ENCODE results near the gene DBH.

The DBH gene

GRCh38 chr9:133700819-133701320, 64.7 kb downstream of the DBH start:
- H3K27me3 ChIP-seq (ENCODE audit: insufficient read depth, poor library complexity, severe bottlenecking) = peaks cover 35% of the 10 kb centered on the region
- no peak for DNase-seq (ENCODE audit: low read depth in 1 of 2, low spot score in 1 of 2)

DNA sequence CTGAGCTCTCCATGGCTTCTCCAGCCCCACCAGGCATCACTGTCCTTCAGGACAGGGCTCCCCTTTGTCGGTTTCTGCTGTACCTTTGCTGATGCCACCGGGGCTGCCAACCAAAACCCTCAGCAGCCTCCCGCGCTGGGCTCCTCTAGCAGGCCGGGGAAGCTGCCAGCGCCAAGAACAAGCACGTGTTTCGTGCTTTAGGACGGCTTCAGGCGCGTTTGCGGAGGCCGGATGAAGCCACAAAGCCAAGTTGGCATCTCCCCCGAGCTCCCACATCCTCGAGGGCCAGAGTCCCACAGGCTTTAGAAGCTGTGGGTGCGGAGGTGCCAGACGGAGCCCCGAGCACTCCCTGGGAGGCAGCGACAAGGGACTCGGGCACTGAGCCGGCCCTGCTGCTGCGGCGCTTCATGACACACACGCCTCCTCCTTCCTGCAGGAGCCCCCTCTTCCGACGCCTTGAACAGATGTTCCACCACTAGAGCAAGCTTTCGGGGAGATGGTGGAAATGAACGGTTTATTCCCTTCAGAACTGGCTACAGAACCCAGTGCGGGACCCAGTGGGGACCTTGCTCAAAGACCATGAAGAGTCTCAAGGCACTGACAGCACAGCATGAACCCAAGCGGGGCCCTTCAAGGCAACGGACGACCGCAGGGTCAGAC, 65.3 kb downstream of the DBH start:
- Histone ChIP-seq H3K4me3 (replicated peaks; ENCODE audit: insufficient read depth, low read length) (no peak overlapping the region), H3K27ac (replicated peaks) (no peak overlapping the region), H3K27me3 (ENCODE audit: insufficient read depth, poor library complexity, severe bottlenecking) (peaks cover 35% of the 10 kb centered on the region)
- no peak for DNase-seq (ENCODE audit: low read depth in 1 of 2, low spot score in 1 of 2)
- TF ChIP-seq SPI1 (IDR thresholded peaks at IDR 0.05; ENCODE audit: borderline replicate concordance, low read depth) (no peak), REST (IDR thresholded peaks at IDR 0.05; ENCODE audit: insufficient replicate concordance, low read depth) (no peak), GABPA (IDR thresholded peaks at IDR 0.05; ENCODE audit: low read depth) (no peak)

More at GRCh38 chr9:133700819-133701320, 64.7 kb downstream of the DBH start:
- no peak overlapping the region for H3K27ac ChIP-seq (replicated peaks)
- no peak overlapping the region for H3K4me3 ChIP-seq (replicated peaks; ENCODE audit: insufficient read depth, low read length)
- TF ChIP-seq POLR2AphosphoS5 (IDR thresholded peaks at IDR 0.05; ENCODE audit: low read depth) (no peak), SPI1 (IDR thresholded peaks at IDR 0.05; ENCODE audit: borderline replicate concordance, low read depth) (no peak), GABPA (IDR thresholded peaks at IDR 0.05; ENCODE audit: low read depth) (no peak), REST (IDR thresholded peaks at IDR 0.05; ENCODE audit: insufficient replicate concordance, low read depth) (no peak), CTCF (IDR thresholded peaks at IDR 0.05; ENCODE audit: insufficient read depth, low read length) (no peak)

- Histone ChIP-seq H3K27ac (replicated peaks) (no peak overlapping the region), H3K27me3 (ENCODE audit: insufficient read depth, poor library complexity, severe bottlenecking) (peaks cover 35% of the 10 kb centered on the region), H3K4me3 (replicated peaks; ENCODE audit: insufficient read depth, low read length) (no peak overlapping the region)
- TF ChIP-seq POLR2AphosphoS5 (IDR thresholded peaks at IDR 0.05; ENCODE audit: low read depth) (no peak), SPI1 (IDR thresholded peaks at IDR 0.05; ENCODE audit: borderline replicate concordance, low read depth) (no peak), CTCF (IDR thresholded peaks at IDR 0.05; ENCODE audit: insufficient read depth, low read length) (no peak), GABPA (IDR thresholded peaks at IDR 0.05; ENCODE audit: low read depth) (no peak), REST (IDR thresholded peaks at IDR 0.05; ENCODE audit: insufficient replicate concordance, low read depth) (no peak)
- DNase-seq (ENCODE audit: low read depth in 1 of 2, low spot score in 1 of 2) = no peak
Measured at GRCh38 chr9:133701981-133702797, 66.0 kb downstream of the DBH start.
